GM18526 (cell line): Measurements from ENCODE around the gene CHTF18.

Experiments used
- POLR2A ChIP-seq: IDR thresholded peaks from 3 replicates; pipeline ENCODE4 v1.6.1; 2011; ENCODE audit not compliant: insufficient read length; ENCODE audit errors: extremely low read depth

The CHTF18 gene

DNA sequence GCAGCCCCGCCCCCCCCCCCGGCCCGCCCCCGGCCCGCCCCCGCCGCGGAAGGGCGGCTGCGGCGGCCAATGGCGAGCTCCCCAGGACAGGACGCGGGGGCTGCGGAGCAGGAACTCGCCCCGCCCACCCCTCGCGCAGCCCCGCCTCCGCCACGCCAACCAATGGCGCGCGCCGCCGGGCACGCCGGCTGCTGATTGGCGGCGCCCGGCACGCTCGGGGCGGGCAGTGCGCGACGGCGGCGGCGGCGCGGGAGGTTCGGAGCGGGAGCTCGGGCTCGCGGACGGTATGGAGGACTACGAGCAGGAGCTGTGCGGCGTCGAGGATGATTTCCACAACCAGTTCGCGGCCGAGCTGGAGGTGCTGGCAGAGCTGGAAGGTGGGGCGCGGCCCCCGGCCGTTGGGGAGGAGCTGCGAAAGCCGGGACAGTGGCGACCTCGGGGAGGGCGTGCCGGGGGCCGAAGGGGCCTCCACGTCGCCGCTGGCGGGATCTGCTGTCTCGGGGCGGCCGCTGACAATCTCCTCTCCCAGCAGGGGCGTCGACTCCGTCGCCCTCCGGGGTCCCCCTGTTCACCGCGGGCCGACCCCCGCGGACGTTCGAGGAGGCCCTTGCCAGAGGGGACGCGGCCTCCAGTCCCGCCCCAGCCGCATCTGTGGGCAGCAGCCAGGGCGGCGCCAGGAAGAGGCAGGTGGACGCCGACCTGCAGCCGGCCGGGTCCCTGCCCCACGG lies at the start of gene CHTF18:
Gene CHTF18, plus strand, starts transcription at position 222 of the 728 bp plus-strand sequence. Its CDS starts 65 bp downstream, at position 287.
- TF ChIP-seq POLR2A = peak; percentile 65

DNA sequence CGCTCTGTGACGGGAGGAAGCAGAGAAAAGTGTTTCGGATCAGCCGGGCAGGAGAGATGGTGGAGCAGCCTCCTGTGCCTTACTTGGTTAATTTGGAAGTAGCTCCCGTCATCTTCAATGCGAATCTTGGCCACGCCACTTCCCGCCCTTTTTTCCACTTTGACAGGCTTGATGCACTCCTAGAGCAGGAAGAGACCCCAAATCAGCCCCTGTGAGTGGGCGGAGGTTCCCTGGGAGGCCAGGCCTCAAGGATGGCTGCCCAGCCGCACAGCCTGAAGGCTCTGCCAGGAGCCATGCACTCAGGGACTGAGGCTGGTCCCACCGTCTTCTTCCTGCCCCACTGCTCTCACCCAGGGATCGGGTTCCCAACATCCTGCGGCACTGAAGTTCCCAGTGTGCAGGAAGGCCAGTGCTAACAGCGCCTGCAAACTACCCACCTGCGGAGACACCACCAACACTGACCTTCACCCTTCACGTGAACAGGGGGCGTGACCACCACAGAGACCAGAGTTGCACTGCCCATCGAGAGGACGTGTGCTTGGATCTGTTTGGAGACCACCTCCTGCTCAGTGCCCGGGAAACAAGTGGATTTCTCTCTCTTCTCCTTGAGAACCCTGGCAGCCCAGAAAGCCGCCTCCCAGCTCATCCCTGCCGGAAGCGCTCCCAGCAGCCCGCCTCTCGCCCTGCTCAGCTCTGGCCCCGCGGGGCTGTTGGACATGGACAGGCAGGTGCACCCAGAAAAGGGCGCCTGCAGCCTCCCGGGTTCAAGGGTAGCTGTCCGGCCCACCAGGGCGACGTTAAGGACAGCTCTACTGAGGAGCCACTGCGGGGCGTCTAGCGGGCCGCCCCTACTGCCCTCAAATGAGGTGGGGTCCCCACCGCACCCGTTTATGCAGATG lies 48.6 kb upstream of the CHTF18 start:
- no peak for TF ChIP-seq POLR2A

DNA sequence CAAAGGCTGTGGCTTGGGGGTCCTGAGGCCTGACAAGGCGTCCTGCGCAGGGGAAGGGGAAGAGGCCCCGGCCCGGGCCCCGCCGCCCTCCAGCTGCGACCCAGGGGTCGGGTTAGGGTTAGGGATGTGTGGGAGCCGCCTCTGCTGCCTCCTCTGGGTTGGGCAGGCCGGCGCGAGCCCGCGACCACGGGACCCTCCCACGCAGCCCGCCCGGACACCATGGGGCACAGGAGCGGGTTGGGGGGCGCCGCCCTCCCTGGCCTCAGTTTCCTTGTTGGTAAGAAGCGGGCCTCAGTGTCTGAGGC lies 48.0 kb upstream of the CHTF18 start:
- TF ChIP-seq POLR2A = no peak

DNA sequence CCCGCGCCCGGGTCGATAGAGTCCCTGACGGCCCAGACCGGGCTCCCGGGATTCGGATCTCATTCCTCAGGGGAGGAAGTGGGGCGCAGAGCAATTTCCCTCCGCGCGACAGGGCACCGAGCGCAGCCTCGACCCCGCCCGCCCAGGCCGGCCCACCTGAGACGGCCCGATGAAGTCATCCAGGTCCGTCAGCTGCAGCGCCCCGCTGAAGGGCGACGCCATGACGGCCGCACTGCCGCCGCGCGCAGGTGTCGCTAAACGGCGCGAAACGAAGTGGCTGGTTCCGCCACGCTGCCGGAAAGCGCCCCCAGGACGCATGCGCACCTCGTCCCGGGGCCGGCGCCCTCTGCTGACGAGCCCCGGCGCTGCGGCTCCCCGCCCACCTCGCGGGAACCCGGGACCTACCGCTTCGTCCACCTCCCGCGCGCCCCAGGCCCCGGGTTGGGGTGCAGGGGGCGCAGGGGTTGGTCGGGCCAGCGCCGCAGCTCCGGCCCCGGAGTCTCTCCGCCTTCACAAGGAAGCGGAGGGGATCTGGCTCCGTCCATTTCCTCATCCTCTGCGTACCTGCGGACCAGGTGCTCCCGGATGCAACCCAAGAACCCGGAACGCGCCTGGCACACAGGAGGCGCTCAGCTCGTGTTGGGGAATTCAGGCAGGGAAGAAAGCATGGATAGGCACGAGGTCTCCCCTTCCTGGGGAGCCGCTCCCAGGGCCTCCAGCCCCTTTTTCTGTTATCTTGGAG lies 47.5 kb upstream of the CHTF18 start, which contains the start of gene CIAO3:
Gene CIAO3, minus strand, starts transcription at position 234 of the 742 bp plus-strand sequence. Its CDS starts 12 bp downstream, at position 222.
- TF ChIP-seq POLR2A = peak; percentile 82

DNA sequence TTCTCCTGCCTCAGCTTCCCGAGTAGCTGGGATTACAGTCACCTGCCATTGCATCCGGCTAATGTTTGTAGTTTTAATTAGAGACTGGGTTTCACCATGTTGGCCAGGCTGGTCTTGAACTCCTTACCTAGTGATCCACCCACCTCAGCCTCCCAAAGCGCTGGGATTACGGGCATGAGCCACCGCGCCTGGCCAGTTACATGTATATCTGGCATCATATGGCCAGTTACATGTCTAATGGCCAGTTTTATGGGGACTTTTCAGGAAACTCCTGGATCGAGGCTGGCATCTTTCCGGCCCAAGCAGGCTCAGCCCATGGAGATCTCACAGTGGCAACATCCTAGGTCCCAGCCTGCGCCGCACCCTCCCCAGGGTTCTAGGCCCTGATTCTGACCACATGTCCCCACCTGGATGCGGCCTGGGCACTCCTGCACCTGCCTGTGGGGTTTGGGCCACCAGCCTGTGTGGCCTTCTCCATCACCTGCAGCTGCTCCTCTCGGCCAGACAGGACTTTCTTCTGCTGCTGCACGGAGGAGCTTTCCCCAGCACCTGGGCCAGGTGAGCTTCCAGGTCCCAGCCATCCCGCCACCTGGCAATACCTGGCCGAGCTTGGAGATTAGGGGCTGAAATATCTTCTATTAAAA lies 46.3 kb upstream of the CHTF18 start:
- no peak for TF ChIP-seq POLR2A

DNA sequence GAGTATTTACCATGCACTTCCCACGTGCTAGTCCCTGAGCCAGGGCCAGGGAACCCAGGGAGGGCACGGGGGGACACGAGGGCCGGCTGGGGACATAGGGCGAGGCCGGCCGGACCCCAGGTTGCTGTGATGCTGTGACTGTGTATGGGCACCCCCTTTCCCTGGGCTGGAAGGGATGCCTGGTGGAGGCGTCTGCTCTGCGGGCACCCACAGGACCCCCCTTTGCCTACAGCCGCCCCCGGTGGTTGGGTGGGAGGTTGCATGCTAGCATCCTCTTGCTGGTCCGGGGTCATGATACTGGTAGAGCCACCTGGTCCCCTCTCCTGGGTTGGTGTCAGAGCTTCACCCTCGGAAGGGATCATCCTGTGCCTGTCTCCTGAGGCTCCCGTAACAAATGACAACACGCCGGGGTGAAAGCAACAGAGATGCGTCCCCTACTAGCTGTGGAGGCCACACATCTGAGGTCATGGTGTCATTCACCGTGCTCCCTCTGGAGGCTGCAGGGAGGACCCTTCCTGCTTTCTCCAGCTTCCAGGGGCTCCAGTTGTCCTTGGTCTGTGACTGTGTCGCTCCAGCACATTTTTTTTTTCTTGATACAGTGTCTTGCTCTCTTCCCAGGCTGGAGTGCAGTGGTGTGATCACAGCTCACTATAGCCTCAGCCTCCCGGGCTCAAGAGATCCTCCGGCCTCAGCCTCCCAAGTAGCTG lies 44.5 kb upstream of the CHTF18 start:
- no peak for TF ChIP-seq POLR2A

DNA sequence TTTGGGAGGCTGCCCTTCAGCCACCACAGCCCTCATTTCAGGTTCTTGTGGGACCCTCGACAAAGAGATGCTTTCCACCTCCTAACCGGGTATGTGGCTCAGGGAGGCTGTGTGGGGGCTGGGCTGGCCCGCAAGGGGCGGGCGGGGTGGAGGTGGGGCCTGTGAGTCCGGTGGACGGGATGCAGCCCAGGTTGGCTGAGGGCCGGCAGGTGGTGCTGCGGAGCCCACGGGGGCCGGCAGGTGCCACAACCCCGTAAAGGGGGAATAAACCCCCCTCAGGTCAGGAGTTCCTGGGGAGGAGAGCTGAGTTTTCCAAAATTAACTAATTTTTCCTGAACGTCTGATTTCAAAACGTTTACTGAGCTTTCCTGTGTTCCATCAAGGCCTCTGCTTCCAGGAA lies 42.7 kb upstream of the CHTF18 start:
- no peak for TF ChIP-seq POLR2A

DNA sequence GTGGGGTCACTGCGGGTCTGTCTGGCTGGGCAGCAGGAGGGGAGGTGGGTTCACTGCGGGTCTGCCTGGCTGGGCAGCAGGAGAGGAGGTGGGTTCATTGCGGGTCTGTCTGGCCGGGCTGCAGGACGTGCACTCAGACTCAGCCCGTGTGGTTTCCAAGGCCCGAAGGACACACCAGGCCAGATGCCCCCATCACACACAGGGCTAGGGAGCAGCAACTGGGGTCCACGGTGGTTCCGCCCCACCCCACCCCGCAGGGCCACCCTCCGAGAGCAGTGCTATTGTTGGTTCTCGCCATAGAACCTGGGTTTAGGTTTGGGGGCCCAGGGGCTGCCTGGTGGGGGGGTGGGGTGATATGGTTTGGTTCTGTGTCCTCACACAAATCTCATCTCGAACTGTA lies 41.8 kb upstream of the CHTF18 start:
- no peak for TF ChIP-seq POLR2A

DNA sequence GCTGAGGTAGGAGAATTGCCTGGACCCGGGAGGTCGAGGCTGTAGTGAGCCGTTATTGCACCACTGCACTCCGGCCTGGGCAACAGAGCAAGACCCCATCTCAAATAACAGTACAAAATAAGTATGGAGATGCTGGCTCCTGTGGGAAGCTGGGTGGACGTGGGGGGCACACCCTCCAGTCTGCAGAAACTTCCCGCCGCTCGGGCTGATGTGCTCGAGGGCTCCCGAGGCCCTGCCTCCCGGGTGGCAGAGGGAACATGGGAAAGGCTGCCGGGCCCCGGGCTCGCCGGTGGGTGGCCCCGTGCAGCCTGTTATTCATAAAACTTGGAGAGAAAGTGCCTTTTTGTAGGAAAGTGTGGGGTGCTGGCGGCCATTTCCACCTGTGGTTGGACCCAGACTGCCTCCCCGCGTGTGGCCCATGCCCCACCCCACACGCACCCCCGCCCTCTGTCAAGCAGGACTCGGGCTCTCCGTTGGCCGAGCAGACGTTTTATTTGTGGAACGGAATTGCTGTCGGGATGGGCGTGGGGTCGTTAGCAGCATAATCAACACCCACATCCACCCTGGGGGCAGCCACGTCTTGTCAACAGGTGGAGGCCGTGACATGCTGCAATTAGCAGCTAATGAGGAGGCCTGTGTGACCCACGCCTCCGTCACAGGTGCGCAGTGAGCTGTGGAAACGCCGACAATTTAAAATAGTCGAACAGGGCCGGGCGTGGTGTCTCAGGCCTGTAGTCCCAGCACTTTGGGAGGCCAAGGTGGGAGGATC lies 40.3 kb upstream of the CHTF18 start:
- no peak for TF ChIP-seq POLR2A

DNA sequence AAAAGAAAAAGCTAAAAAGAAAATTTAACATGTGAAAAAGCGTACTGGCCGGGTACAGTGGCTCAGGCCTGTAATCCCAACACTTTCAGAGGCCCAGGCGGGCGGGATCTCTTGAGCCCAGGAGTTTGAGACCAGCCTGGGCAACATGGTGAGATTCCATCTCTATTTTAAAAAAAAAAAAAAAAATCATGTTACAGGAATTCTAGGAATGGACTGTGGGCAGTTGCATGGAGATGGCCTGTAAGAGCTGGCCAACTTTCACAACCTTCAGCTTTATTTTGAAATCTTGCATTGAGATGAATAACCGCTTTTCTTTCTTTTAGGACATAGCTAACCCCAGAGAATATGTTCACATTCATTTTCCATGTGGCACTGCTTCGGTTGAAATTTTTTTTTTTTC lies 39.4 kb upstream of the CHTF18 start:
- no peak for TF ChIP-seq POLR2A

DNA sequence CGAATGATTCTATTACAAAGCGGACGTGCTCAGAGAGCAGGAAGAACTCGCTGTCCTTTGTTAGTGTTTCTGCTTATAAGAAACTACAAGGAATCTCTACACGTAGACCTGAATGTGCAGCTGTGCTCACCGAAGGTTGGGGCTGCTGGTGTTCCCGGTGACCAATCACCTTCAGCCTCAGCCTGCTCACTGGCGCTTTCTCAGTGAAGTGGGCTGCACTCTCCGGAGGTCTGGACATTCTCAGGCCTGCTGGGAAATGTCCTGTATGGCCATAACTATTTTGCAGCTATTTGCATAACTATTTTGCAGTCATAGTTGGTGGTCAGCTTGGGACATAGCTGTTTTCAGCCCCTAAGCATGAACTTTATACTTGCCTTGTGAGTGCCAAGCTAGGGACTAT lies 37.9 kb upstream of the CHTF18 start:
- TF ChIP-seq POLR2A = no peak

DNA sequence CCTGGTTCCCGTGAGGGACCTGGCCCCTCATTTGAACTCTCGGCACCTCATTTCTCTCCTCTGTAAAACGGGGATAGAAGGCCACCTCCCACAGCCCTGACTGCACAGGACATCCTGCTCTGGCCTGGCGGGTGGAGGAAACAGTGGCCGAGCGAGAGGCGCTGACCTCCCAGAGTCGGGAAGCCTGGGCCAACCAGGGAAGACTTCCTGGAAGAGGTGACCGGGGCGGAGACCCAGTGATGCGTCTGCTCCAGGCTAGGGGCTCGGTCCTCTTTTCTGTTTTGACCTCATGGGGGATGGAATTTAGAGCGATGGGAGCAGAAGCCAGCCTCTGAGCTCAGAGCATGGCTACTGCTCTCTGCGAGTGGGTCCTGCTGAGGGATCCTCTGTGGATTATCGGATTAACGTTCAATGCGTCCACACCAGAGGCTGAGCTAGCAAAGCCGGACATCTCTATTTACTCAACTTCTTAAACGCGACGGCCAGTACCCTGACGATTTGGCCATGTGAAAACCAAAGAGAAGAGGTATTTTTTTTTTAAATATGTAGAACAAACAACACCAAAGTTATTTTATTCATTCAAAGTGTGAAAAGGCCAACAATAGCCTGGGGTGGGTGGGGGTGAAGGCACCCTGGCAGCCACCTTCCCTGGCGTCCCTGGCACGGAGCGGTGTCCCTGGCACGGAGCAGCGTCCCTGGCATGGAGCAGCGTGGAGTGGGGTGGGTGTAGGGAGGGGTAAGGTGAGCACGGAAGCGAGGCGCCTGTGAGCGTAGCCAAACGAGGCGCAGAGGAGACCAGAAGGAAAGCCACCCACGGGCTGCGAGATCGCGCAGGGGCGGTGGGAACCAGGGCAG lies 37.0 kb upstream of the CHTF18 start:
- TF ChIP-seq POLR2A = no peak

DNA sequence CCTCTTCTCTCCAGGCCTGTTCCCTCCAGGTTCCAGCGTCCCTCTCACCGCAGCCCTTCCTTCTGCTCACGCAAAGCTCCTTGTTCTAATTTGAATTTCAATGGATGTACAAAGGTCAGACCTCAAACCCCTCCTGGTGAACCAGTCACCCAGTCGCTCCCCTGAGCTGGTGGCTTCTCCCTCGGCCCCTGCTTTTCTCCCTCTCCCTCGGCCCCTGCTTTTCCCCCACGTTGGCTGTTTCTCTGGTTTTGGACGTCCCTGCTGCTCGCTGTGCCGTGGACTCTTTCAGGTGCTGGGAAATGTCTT lies 36.5 kb upstream of the CHTF18 start:
- no peak for TF ChIP-seq POLR2A
